Mesothelial cell of epicardium (in vitro differentiated cells): ENCODE measurements around the gene SLC1A5. TPM values are rescaled to one million over a fixed set of nuclear protein-coding genes. Genes with fewer than 3 reads are reported as not detected.
"Not testable (repeated sequence)": the region's sequence is repeated elsewhere in the genome, so short reads cannot be mapped to it uniquely, and the experiment has no call there.

Source experiments
- DNase-seq, 2 experiments: peaks; one replicate each; pipeline ENCODE4 v3.0.0; 2021; ENCODE audit warnings: low spot score in 2 of 2; ENCODE audit not compliant: unreplicated experiment in 2 of 2
- H3K27ac Mint-ChIP-seq: 2 replicates; pipeline ENCODE4 v1.8.0; 2021; ENCODE audit warnings: mixed read lengths
- H3K27me3 Mint-ChIP-seq: 2 replicates; pipeline ENCODE4 v1.8.0; 2021; ENCODE audit warnings: low read depth, mixed read lengths
- H3K36me3 Mint-ChIP-seq: 2 replicates; pipeline ENCODE4 v1.8.0; 2021; ENCODE audit warnings: mixed read lengths
- H3K4me1 Mint-ChIP-seq: 2 replicates; pipeline ENCODE4 v1.8.0; 2021; ENCODE audit warnings: mixed read lengths
- H3K4me3 Mint-ChIP-seq: 2 replicates; pipeline ENCODE4 v1.8.0; 2021; ENCODE audit warnings: mild to moderate bottlenecking, moderate library complexity, mixed read lengths
- H3K9me3 Mint-ChIP-seq: 2 replicates; pipeline ENCODE4 v1.8.0; 2021; ENCODE audit warnings: mixed read lengths
- total RNA-seq: library from RNA; stranded (reverse); gene quantifications from 3 replicates; pipeline ENCODE4 v1.2.1, GENCODE V29; 2021
- TF ChIP-seq, protein P1 (sequence below): fragments of 200-600 bp; sonication (generic); IDR thresholded peaks from one replicate; pipeline ENCODE4 v1.5.0; 2021; ENCODE audit warnings: antibody characterized with exemption; ENCODE audit not compliant: unreplicated experiment

SLC1A5 gene
- total RNA-seq, 1 donor from 2014 or later, result 45.3 TPM

DNA sequence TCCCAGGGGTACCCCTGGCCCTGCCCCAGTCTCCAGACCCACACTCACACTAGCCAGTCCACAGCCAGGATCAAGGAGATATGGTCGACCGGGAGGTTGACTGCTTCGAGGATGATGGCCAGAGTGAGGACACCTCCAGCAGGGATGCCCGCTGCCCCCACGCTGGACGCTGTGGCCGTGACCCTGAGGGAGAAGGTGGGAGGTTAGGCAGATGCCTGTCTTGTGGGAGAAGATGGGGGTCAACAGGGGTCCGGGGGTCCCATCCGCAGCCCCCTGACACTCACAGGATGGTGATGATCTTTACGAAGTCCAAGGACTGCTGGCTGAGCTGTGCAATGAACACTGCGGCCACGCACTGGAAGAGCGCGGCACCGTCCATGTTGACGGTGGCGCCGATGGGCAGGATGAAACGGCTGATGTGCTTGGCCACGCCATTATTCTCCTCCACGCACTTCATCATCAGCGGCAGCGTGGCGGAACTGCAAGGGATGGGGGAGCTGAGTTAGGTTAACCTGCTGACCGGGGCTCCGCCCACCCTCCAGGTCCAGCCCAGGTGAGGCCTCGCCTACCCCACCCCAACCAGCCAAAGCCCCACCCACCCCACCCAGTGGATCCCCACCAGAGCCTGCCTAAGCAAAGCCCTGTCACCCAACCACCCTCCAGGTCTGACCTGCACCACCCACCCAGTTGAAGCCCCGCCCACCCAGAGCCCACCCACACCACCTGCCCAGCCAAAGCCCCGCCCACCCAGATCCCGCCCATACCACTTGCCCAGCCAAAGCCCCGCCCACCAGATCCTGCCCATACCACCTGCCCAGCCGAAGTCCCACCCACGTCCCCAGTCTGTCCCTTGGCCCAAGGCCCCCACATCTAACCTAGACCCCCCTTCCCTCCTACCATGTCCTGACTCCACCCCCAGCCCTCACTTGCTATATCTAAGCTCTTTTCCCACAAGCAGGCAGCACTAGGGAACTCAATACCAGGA lies 11.2 kb downstream of the SLC1A5 start:
- TF ChIP-seq, protein P1, sequence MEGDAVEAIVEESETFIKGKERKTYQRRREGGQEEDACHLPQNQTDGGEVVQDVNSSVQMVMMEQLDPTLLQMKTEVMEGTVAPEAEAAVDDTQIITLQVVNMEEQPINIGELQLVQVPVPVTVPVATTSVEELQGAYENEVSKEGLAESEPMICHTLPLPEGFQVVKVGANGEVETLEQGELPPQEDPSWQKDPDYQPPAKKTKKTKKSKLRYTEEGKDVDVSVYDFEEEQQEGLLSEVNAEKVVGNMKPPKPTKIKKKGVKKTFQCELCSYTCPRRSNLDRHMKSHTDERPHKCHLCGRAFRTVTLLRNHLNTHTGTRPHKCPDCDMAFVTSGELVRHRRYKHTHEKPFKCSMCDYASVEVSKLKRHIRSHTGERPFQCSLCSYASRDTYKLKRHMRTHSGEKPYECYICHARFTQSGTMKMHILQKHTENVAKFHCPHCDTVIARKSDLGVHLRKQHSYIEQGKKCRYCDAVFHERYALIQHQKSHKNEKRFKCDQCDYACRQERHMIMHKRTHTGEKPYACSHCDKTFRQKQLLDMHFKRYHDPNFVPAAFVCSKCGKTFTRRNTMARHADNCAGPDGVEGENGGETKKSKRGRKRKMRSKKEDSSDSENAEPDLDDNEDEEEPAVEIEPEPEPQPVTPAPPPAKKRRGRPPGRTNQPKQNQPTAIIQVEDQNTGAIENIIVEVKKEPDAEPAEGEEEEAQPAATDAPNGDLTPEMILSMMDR, result no peak
- peaks cover 32% of the 10 kb centered on the region for H3K36me3 Mint-ChIP-seq
- H3K9me3 Mint-ChIP-seq, result no peaks in the 10 kb centered on the region
- no peaks in the 10 kb centered on the region for H3K4me1 Mint-ChIP-seq
- no peak for DNase-seq
- no peak overlapping the region for H3K4me3 Mint-ChIP-seq
- H3K27me3 Mint-ChIP-seq, result no peaks in the 10 kb centered on the region
- no peak overlapping the region for H3K27ac Mint-ChIP-seq

DNA sequence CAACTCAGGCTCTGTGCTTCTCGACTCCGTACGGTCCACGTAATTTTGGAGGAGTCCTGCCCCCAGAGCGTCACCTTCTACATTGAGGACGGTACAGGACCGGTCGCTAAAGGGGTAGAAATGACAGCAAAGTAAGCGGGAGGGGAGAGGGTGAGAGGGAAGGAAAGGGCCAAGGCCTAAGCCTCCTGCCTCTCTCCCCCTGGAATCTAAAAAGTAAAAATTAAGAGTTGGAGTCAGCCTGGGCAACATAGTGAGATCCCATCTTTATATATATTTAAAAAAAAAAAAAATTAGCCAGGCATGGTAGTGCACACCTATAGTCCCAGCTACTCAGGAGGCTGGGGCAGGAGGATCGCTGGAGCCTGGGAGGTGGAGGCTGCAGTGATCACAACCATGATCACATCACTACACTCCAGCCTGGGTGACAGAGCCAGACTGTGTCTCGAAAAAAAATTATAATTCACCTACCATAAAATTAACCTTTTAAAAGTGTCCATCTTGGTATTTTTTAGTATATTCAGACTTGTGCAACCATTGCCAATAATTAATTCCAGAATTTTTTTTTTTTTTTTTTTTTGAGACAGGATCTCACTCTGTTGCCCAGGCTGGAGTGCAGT lies 12.6 kb downstream of the SLC1A5 start:
- Mint-ChIP-seq H3K27ac (no peak overlapping the region), H3K4me1 (peaks cover 4% of the 10 kb centered on the region), H3K36me3 (peaks cover 30% of the 10 kb centered on the region), H3K4me3 (no peak overlapping the region), H3K27me3 (no peaks in the 10 kb centered on the region), H3K9me3 (no peaks in the 10 kb centered on the region)
- TF ChIP-seq, protein P1, result no peak
- DNase-seq, result no peak

DNA sequence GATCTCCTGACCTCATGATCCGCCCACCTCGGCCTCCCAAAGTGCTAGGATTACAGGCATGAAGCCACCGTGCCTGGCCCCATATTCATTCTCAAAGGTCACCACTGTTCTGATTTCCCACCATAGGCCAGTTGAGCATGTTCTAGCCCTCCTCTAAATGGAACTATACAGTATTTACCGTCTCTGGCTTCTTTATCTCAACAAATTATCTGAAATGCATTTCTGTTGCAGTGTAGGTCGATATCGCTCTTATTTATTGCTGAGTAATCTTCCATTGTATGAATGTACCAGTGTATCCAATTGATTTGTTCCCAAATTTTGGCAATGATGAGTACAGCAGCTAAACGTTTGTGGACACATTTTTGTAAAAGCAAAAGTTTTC lies 15.4 kb downstream of the SLC1A5 start:
- TF ChIP-seq, protein P1, result no peak
- H3K9me3 Mint-ChIP-seq, result no peaks in the 10 kb centered on the region
- H3K36me3 Mint-ChIP-seq, result peaks cover 24% of the 10 kb centered on the region
- H3K27ac Mint-ChIP-seq, result no peak overlapping the region
- H3K27me3 Mint-ChIP-seq, result no peaks in the 10 kb centered on the region
- no peak overlapping the region for H3K4me3 Mint-ChIP-seq
- no peak for DNase-seq
- peaks cover 19% of the 10 kb centered on the region for H3K4me1 Mint-ChIP-seq

DNA sequence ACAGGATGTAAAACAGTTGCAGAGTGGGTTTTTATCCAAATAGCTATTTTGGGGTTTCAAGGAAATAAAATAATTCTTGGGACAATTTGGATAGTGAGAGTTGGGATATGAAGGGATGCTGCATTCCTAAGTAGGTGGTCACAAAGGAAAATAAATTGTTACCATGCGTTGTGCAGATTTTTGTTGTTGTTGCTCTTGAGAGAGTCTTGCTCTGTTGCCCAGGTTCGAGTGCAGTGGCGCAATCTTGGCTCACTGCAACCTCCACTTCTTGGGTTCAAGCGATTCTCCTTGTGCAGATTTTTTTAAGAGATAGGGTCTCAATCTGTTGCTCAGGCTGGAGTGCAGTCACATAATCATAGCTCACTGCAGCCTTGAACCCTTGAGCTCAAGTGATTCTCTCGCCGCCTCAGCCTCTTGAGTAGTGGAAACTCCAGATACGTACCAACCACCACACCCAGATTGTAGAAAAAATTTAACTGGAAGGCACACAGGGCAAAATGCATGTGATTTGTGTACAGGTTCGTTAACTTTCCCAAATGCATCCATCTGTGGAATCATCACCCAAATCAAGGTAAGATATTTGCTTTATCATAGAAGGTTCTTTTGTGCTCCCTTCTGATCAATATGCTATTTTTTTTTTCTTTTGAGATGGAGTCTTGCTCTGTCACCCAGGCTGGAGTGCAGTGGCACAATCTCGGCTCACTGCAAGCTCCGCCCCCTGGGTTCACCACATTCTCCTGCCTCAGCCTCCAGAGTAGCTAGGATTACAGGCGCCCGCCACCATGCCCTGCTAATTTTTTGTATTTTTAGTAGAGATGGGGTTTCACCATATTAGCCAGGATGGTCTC lies 16.0 kb downstream of the SLC1A5 start:
- TF ChIP-seq, protein P1, result no peak
- Mint-ChIP-seq H3K4me1 (peaks cover 19% of the 10 kb centered on the region), H3K4me3 (no peak overlapping the region), H3K27me3 (no peaks in the 10 kb centered on the region), H3K9me3 (no peaks in the 10 kb centered on the region), H3K36me3 (peaks cover 20% of the 10 kb centered on the region), H3K27ac (no peak overlapping the region)
- DNase-seq, result no peak

DNA sequence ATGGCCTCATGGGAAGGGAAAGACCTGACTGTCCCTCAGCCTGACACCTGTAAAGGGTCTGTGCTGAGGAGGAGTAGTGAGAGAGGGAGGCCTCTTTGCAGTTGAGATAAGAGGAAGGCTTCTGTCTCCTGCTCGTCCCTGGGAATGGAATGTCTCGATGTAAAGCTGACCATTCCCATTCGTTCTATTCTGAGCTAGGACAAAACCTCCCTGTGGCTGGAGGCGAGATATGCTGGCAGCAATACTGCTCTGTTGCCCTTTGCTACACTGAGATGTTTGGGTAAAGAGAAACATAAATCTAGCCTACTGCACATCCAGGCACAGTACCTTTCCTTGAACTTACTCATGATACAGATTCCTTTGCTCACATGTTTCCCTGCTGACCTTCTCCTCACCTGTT lies 19.6 kb downstream of the SLC1A5 start:
- not testable (repeated sequence) for H3K27me3 Mint-ChIP-seq, DNase-seq, H3K9me3 Mint-ChIP-seq, H3K36me3 Mint-ChIP-seq
- Mint-ChIP-seq H3K4me1 (peaks cover 21% of the 10 kb centered on the region), H3K27ac (peak overlapping the region; percentile 88), H3K4me3 (peak overlapping the region; percentile 3)
